GM19043 (cell line): ENCODE data around the gene CALR3.
"Not testable (repeated sequence)": the region's sequence is repeated elsewhere in the genome, so short reads cannot be mapped to it uniquely, and the experiment has no call there.

ENCODE experiments used
- ATAC-seq: cut with Tn5 transposase; IDR thresholded peaks from one replicate; pipeline ENCODE4 v1.9.1; 2021; ENCODE audit warnings: low read depth; ENCODE audit not compliant: unreplicated experiment

Gene CALR3

DNA sequence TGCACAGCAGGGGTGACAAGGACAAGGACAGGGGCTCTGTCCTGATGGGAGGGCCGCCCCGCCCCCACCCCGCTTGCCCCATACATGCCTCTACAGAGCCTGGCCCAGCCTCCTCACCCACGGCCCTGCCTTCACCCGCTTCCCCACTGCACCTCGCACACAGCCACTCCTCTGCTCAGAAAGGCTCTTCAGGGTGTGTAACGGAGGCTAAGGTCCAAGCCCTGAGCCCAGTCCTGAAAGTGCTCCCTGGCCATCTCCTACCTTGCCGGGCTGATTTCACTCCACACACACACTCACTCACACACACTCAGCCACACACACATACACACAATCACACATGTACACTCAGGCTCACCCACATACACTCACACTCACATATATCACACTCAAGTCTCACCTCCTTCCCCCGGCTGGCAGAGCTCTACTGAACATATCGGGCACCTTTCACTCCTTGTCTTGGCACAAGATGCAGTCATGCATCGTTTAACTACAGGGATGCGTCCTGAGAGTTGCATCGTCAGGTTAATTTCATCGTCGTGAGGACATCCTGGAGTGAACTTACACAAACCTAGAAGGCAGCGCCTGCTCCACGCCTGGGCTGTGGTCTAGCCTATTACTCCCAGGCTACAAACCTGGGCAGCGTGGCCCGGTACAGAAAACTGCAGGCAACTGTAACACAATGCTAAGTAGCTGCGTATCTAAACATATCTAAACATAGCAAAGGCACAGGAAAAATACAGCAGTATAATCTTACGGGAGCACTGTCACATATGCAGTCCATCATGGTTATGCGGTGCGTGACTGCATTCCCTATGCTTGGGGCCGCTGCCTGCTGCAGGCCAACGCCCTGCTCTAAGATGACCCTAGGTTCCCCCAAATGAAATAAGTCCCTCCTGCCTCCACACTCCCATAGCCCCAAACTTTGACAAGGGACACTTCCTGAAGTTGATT lies 37.3 kb downstream of the CALR3 start:
- ATAC-seq, result no peak

DNA sequence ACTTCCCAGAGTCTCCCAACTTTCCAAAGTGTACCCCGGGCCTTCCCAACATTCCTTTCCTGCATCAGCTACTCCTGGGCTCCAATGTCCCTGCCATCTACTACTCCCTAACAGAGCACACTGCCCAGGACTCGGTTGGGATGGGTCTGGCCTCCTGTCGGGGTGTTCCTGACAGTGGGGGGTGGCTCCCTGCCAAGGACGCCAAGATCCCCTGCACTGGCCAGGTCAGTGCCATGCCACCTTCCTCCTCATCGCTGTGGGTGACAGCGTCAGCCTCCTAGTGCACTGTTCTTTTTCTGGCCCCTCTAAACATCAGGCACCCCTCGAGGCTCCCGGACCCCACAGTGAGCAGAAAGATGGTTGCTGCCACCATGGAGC lies 38.0 kb downstream of the CALR3 start:
- no peak for ATAC-seq

DNA sequence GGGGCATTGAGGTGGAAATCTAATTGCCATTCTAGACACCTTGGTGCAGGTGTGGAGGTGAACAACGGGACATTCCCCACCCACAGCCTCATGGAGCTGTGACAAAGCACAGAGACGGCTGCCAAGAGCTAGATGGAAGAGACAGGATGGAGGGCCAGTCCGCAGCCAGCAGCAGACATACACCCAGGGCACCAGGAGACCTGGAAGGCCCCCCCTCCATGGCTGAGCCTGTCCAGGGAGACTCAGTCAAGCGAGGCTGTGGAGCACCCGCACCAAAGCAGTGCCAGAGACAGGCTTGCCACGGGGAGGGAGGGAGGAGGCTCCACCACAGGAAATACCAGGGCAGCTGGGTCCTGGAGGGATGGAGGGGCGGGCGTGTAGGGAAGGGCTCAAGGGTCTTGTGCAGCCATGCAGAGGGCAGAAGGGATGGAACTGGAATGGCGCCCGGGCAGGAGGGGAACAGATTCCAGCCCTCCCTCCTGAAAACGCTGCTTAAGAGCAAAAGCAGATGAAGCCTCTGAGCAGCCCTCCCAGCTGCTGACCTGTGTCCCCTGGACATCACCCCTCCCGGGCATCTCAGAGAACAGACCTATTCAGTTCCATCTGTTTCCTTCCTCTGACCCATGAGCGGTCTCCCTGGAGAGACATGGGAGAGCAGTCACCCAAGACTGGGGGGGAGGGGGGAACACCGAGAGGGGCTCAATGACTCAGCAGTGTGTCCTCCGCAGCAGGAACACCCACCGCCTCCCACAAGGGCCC lies 38.6 kb downstream of the CALR3 start:
- no peak for ATAC-seq

DNA sequence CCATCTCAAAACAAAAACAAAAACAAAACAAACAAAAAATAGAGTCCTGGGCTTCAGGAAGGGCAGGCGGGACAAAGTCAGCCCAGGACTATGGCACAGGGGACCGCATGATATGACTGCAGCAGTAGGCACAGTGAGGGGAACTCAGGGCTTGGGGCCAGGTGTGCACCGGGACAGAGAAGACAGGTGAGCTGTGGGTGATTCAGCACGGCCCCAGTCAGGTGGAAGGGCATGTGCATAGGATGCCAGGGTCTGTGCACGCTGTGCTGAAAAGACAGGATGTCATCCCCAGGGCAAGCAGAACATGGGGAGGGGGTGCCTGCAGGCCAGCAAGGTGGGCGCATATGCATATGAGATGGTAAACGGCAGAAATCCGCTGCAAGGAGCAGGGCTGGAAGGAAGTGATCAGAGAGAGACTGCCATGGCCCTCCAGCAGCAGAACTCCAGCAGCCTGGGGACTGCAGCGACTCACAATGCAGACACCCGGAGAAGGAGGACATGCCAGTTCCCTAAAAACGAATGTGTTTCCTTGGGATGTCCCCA lies 39.2 kb downstream of the CALR3 start:
- no peak for ATAC-seq

DNA sequence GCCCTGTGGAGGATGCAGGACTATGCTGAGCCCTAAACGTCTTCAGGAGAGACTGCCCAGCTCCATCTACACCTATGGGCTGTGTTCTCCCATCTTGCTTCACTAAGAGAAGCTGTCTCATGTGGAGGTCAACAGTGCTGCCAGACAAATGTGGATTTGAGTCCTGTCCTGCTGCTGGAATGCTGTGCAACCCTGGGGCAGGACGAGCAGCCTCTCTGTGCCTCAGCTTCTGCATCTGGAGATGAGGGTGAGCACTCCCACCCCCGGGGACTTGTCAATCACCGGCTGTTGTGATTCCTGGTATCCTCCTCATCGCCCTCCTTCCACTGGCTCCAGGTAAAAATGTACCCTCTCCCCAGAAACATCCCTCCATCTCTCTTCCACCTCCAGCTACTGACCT lies 40.5 kb downstream of the CALR3 start:
- ATAC-seq, result no peak

DNA sequence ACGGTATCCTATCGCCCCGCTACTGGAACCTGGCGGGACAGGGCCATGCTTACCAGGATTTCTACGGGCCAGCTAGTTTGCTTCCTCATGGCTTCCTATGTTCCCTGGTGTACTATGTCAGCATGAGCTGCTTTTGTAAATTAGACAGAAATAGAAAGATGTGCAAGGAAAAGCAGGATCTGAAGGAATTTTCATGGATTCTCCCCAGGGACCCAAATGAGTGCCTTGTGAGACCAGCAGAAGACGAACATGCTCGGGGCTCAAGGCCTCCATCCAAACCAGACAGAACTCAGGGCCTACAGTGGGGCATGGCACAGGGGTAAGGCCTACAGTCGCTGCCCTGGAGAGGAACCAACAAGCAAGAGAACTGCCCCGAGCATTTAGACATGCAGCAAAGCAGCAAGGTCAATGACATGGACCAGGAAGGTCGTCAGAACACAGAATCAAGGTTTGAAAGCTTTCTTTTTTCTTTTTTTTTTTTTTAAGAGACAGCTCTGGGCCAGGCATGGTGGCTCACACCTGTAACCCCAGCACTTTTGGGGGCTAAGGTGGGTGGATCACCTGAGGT lies 41.5 kb downstream of the CALR3 start:
- ATAC-seq, result no peak

DNA sequence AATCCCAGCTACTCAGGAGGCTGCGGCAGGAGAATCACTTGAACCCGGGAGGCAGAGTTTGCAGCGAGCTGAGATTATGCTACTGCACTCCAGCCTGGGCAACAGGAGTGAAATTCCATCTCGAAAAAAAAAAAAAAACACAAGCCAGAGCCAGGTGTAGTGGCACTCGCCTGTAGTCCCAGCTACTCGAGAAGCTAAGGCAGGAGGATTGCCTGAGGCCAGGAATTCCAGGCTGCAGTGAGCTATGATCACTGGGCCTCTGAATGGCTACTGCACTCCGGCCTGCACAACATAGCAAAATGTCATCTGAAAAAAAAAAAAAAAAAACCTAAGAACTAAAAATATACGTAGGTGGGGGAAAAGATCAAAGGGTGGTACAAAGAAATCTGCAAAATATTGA lies 43.6 kb downstream of the CALR3 start:
- no peak for ATAC-seq

DNA sequence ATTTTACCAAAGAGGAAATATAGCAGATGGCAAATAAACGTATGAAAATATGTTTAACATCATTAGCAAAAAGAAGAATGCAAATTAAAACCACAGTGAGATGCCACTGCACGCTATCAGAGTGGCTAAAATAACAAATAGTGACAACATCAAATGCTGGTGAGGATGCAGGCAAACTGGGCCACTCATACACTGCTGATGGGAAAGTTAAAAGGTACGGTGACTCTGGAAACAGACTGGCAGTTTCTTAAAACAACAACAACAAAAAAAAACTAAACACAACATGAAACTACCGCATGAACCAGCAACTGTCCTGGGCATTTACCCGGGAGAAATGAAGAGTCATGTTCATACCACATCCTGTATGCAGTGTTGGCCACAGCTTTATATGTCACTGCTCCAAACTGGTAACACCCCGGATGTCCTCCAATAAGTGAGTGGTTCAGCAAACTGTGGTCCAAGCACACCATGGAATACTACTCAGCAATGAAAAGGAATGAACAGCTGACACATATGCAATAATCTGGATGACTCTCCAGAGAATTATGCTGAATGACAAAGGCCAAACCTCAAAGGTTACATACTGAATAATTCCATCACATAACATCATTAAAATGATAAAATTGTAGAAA lies 46.5 kb downstream of the CALR3 start:
- no peak for ATAC-seq

DNA sequence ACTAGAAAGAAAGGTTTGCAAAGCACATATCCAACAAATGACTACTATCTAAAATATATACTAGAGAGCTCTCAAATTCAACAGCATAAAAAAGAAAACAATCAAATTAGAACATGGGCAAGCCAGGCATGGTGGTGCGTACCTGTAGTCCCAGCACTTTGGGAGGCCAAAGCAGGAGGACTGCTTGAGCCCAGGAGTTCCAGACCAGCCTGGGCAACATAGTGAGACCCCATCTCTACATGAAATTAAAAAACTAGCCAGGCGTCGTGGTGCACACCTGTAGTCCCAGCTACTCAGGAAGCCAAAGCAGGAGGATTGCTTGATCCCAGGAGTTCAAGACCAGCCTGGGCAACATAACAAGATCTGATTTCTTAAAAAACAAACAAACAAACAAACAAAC lies 47.1 kb downstream of the CALR3 start:
- ATAC-seq, result not testable (repeated sequence)

DNA sequence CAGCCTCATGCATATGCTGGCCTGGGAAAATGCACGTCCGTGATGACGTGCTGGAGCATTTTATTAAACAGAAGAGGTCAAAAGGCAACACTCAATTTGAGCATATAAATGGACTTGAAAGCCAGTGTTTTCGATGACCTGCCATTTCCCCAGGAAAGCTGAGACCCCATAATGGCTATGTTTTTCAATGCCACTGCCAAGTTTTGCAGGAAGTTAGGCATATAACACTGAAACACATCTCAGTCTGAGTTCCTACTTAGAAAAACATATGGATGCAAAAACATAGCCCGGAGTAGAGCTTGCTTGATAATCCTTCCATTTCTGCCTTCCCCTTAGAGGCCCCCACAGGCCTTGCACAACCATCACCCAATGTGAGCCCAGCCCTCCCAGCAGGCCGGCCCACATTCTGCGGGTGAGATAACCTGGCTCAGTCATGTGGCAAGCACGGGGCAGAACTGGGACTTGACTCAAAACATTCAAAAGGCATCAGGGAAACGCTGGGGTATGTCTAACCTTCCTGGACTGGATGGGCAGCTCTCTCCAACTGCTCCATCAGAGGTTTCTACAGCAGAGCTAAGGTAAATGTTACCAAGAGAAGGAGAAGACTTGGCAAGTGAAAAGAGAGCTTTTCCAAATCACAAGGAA lies 49.1 kb downstream of the CALR3 start:
- peak; percentile 40 for ATAC-seq

DNA sequence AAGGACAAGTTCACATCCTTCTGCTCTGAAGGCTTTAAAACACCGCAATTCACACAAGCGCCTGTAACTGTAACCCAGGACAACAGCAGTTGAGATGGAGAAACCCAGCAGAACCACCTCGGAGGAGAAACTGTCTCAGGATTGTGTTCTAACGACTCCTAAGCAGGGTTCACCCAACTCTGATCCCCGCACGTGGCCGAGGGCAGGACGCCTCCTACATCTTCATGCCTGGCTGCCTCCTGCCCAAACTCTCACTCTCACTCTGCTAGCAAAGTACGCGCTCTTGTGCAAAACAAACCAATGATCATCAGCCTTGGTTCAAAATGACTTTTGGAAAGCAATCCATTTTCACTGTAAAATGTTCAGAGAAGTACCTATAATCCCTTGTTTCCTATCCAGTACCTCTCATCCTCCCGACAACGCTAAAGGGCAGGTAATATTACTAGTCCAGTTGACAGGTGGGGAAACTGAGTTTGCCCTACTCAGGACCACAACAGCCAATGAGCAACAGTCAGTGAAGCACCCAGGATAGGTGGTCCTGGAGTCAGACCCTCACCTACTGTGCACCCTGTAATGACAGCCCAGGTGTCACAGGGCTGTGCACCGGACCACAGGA lies 49.8 kb downstream of the CALR3 start:
- no peak for ATAC-seq

DNA sequence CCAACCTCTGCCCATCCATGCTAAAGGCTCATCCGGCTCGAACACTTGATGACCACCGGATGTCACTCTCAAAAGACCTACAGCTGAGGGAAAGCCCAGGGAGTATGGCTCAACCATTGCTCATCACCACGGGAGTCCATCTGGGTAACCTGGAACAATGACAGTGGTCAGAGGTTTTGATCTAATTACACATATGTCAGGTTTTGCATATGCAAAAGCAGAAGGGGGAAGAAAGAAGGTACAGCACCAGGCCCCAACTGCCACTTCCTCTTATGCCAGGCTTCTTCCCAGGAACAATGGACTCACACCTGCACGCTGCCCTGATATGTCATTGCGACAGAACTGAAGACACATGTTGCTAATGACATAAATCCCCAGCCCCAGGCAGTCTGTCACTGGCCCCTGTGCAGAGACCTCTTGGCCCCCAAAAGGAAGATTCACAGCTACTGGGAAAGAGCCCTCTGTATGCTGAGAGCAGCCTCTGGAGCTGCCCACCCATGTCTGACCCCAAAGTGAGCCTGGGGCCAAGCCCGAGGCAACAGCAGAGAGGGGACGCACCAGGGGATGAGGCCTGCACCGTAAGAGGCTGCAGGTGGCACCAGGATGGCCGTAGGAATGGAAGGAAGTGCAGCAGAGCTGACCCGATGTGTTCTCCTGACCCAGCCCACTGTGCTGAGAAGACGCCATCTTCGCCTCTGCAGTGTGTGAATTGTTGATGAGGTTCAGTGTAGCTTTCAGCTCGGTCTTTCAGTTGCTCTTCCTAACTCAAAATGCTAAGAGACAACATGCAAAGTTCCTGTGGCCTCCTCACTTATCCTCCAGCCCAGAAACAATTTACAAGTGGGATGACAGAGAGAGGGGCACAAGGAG lies 50.5 kb downstream of the CALR3 start:
- ATAC-seq, result no peak

DNA sequence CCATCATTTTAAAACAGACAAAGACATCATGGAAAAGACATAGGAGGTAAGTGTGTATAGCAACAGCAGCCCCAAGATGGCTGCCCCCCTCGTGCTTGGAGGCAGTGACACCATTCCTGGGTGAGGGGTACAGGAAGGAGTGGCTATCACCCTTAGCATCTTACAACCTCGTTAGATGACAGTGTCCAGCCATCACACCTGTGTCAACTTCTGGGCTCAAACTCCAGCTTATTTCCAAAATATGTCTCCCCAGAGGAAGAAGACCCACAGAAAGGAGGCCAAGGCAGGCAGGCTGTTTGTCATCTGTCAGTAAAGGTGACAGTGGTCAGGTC lies 51.7 kb downstream of the CALR3 start:
- ATAC-seq, result no peak

DNA sequence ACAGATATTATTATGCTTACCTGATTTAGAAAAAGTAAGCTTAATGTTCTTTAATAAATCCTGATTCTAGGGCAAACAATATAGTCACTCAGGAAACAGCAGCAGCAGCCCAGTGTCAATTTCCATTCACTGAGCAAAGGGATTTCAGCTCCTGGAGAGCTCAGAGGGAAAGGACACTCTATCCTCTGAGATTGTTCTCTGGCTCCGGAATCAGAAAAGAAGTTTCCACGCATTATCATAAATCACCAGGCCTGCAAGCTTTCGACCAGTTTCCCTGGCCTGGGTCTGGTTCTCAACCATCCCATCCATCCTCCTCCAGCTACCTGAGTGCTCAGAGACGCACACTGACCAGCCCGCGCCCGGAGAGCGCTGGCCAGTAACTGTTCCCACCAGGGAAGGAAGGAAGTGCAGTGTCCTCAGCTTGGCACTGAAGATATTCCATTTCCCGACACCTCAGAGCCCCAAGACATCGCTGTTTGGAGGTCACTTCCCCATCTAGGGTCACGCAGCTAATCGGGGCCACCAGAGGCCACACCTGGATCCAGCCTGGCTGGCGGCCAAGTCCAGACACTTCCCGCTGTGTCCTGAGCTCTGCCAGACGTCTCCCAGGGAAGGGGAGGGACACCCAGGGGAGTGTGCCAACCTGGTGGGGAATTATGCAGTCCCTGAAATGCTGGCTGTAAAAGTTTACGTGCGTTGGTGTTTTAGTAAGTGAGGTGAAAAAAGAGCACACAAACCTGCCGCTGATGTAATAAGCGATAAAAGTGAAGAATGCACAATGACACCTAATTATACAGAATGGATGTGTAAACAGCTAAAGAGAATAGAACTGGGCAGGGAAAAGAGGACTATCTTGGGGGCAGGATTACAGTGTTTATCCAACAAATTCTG lies 53.3 kb downstream of the CALR3 start:
- no peak for ATAC-seq

DNA sequence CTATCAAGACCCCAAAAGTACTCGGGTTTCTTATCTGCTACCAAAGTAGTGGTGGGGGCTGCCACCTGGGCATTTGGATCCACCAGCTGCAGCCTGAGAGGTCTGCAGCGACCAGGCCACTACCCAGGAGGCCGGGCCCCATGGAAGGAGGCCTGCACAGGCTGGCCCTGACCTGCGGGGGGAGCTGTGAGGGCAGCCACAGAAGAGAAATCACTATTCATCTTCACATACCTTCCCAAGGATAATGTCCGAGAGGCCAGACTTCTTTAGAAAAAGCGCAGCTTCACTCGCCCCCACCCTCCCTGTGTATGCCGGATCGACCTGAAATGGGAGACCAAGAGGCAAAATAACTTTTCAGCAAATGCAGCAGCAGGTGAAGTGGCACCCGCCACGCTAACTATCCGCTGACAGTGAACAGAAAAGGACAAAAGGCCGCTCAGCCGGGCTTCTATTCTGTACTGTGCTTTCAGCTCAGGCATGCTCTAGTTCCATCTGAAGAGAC lies 54.3 kb downstream of the CALR3 start:
- ATAC-seq, result no peak

DNA sequence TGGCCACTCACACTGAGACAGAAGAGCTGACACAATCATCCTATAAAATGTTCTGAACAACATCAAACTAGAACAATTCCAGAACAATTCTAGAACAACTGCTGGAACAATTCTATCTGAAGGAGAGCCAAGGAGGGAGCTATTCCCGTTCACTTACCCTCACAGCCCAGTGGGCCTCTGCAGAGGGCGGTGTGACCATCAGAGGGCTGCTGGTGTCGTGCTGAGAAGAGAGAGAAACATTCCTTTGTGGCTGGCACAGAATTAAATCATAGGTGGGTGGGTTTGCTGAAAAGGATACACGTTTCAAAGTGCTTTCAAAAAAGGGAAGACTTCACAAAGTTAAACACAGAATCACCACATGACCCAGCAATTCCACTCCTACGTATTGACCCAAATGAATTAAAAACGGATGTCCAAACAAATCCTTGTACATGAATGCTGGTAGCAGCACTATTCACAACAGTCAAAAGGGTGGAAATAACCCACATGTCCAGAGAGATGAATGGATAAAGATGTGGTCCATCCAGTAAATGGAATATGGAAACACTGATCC lies 59.1 kb downstream of the CALR3 start:
- no peak for ATAC-seq

DNA sequence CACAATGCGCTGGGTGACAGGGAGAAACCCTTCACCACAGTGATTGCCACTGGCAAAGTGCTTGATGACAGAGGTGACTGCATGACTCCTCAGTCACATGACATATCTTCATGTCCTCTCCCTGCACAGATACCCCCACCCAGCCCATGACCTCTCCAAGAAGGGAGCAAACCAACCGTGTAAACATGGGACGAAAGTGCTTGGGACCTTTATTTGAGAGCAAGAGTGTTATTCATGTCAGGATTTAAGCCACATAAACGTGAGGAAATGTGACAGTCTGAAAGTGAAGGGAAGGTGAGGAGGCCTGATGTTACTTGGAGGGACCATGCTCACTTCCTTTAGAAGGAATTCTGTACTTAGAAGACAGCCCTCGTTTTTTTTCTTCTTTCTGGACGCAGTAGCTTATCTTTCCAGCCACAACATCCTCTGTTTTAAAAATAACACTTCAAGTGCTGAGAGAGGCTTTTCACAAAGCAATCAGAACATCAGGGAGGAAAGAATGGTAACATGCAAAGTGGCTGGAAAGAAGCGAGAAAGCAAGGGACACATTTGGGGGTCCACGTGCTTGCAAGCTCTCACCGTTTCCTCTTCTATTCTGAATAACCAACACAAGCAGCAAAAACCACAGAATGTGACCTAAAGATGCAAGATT lies 59.8 kb downstream of the CALR3 start:
- no peak for ATAC-seq
